ENCODE measurements around the gene PLXND1.

DNA sequence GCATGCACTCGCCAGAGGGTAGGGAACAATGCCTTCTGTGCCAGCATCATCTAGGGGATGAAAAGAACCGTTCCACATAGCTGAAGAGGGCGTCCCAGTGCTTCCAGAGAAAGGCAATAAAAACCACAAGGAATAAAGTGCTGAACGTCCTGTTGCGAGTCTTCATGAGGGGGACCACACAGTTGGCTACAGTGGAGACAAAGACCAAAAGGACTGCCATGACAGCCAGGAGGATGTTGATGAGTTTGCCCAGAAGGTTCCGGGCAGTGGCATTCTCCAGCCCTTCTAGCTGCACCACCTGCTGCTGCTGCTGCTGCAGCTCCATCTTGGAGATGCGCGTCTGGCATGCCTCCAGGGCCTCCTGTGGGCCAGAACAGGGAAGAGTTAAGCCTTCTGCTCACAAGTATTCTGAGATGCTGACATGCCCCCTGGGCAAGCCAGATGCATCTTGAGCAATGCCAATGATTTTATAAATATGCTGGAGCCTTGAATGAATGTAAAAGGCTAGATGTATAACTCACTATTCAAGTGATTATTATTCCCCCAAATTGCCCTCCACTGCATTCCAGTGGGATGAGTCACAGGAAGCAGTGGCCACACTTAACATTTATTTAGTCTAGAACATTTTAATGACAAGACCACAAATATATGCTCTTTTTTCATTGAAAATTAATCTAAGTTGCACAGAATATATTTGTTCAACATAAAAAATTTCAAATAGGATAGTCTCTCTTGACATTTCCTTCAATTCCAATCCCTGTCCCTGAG, 45.1 kb upstream of the PLXND1 start:
- TF ChIP-seq, protein P1, sequence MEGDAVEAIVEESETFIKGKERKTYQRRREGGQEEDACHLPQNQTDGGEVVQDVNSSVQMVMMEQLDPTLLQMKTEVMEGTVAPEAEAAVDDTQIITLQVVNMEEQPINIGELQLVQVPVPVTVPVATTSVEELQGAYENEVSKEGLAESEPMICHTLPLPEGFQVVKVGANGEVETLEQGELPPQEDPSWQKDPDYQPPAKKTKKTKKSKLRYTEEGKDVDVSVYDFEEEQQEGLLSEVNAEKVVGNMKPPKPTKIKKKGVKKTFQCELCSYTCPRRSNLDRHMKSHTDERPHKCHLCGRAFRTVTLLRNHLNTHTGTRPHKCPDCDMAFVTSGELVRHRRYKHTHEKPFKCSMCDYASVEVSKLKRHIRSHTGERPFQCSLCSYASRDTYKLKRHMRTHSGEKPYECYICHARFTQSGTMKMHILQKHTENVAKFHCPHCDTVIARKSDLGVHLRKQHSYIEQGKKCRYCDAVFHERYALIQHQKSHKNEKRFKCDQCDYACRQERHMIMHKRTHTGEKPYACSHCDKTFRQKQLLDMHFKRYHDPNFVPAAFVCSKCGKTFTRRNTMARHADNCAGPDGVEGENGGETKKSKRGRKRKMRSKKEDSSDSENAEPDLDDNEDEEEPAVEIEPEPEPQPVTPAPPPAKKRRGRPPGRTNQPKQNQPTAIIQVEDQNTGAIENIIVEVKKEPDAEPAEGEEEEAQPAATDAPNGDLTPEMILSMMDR (conservative IDR thresholded peaks at IDR 0.05; ENCODE audit: low read length): no peak
- no peak for TF ChIP-seq EZH2phosphoT487 (IDR thresholded peaks at IDR 0.05; ENCODE audit: borderline replicate concordance)
